Keratinocyte (primary cell): ENCODE measurements around the gene CHST1. TPM values are rescaled to one million over a fixed set of nuclear protein-coding genes. Genes with fewer than 3 reads are reported as not detected.
A peak's percentile ranks its signal among the peaks of the same experiment; 100 is the strongest.

Source experiments
- DNase-seq: peaks from one replicate; pipeline ENCODE4 v3.0.0-alpha.2; 2011; ENCODE audit warnings: low read depth, missing footprints, low spot score
- FAIRE-seq: peaks from 2 replicates; lab custom pipeline; 2011; peaks lifted over from hg19 to GRCh38; lab: Jason Lieb, UNC
- H2AFZ ChIP-seq: 2 replicates; pipeline ENCODE4 v1.6.0; 2012; ENCODE audit warnings: low read length, control low read depth, inconsistent platforms; ENCODE audit not compliant: control insufficient read depth
- H3K27ac ChIP-seq: 2 replicates; pipeline ENCODE4 v1.5.1; 2011; ENCODE audit warnings: low read length; ENCODE audit not compliant: control insufficient read depth, insufficient read depth
- H3K27me3 ChIP-seq: 3 replicates; pipeline ENCODE4 v1.6.0; 2011; ENCODE audit warnings: low read length; ENCODE audit not compliant: control insufficient read depth, insufficient read depth; ENCODE audit errors: extremely low read depth
- H3K36me3 ChIP-seq, 2 experiments: 2 replicates in 1 of 2; 3 replicates in 1 of 2; pipeline ENCODE4 v1.5.1; 2011; ENCODE audit warnings: low read length in 2 of 2, mild to moderate bottlenecking in 1 of 2; ENCODE audit not compliant: control insufficient read depth in 2 of 2, insufficient read depth in 2 of 2; ENCODE audit errors: extremely low read depth in 1 of 2
- H3K4me1 ChIP-seq: 3 replicates; pipeline ENCODE4 v1.5.1; 2011; ENCODE audit warnings: low read length; ENCODE audit not compliant: control insufficient read depth, insufficient read depth; ENCODE audit errors: extremely low read depth
- H3K4me2 ChIP-seq: 3 replicates; pipeline ENCODE4 v1.6.0; 2011; ENCODE audit warnings: low read depth, low read length; ENCODE audit not compliant: control insufficient read depth, insufficient read depth; ENCODE audit errors: extremely low read depth
- H3K4me3 ChIP-seq, 3 experiments: fragments of 200-600 bp in 1 of 3; sonication (generic) in 1 of 3; 2 replicates in 2 of 3; 3 replicates in 1 of 3; pipeline ENCODE4 v1.5.1; 2011 to 2016; ENCODE audit warnings: low read length in 3 of 3, mild to moderate bottlenecking in 3 of 3, control low read depth in 2 of 3, inconsistent platforms in 1 of 3, low read depth in 1 of 3, mixed read lengths in 1 of 3, mixed run types in 1 of 3, moderate library complexity in 1 of 3; ENCODE audit not compliant: control insufficient read depth in 2 of 3, insufficient read depth in 2 of 3; ENCODE audit errors: extremely low read depth in 1 of 3
- H3K79me2 ChIP-seq: 2 replicates; pipeline ENCODE4 v1.6.0; 2012; ENCODE audit warnings: low read length; ENCODE audit not compliant: control insufficient read depth, insufficient read depth
- H3K9ac ChIP-seq: 3 replicates; pipeline ENCODE4 v1.6.0; 2011; ENCODE audit warnings: low read length; ENCODE audit not compliant: control insufficient read depth, insufficient read depth; ENCODE audit errors: extremely low read depth
- H3K9me1 ChIP-seq: 3 replicates; pipeline ENCODE4 v1.6.0; 2011; ENCODE audit warnings: low read length; ENCODE audit not compliant: control insufficient read depth, insufficient read depth; ENCODE audit errors: extremely low read depth
- H3K9me3 ChIP-seq: 2 replicates; pipeline ENCODE4 v1.5.1; 2012; ENCODE audit warnings: low read depth, low read length; ENCODE audit not compliant: control insufficient read depth
- H4K20me1 ChIP-seq: 3 replicates; pipeline ENCODE4 v1.6.0; 2011; ENCODE audit warnings: low read length; ENCODE audit not compliant: control insufficient read depth, insufficient read depth; ENCODE audit errors: extremely low read depth
- EZH2 ChIP-seq: IDR thresholded peaks from one replicate; pipeline ENCODE4 v1.6.1; 2012; ENCODE audit warnings: inconsistent platforms, mild to moderate bottlenecking, low read length, moderate library complexity
- dilution Hi-C: fragments of 300-500 bp; cut with MboI; formaldehyde crosslinking; loops from one replicate; pipeline ENCODE4 v1.7.0; 2020; ENCODE audit warnings: low sequenced_read_pairs; ENCODE audit not compliant: extremely low pct_ligation_motif_present
- polyA plus RNA-seq, 5 experiments: library from polyadenylated mRNA; depleted of rRNA in 3 of 5; stranded (reverse) in 3 of 5; stranded (forward) in 1 of 5; unstranded in 1 of 5; fragments of >200 nt; gene quantifications; 1 replicate in 1 of 5; 2 replicates in 3 of 5; 3 replicates in 1 of 5; pipeline versions ENCODE4 v1.2.1 to v1.2.3, GENCODE V29; 2011 to 2012; ENCODE audit warnings: missing spikeins in 2 of 5, low read depth in 1 of 5, low replicate concordance in 1 of 5
- TF ChIP-seq, protein P1 (sequence below), 3 experiments: IDR thresholded peaks in 1 of 3; conservative IDR thresholded peaks in 1 of 3; optimal IDR thresholded peaks in 1 of 3; 2 replicates in 2 of 3; 3 replicates in 1 of 3; pipeline versions ENCODE3 to v1.5.1; 2011; ENCODE audit warnings: low read length in 3 of 3, mild to moderate bottlenecking in 3 of 3, moderate library complexity in 2 of 3, control low read depth in 1 of 3, inconsistent platforms in 1 of 3; ENCODE audit not compliant: insufficient read depth in 2 of 3; ENCODE audit errors: extremely low read depth in 1 of 3

CHST1 gene
- polyA plus RNA-seq, 1 donor (not counting 4 experiments of a cell fraction or from before 2014, with no cell fraction given) = not detected

DNA sequence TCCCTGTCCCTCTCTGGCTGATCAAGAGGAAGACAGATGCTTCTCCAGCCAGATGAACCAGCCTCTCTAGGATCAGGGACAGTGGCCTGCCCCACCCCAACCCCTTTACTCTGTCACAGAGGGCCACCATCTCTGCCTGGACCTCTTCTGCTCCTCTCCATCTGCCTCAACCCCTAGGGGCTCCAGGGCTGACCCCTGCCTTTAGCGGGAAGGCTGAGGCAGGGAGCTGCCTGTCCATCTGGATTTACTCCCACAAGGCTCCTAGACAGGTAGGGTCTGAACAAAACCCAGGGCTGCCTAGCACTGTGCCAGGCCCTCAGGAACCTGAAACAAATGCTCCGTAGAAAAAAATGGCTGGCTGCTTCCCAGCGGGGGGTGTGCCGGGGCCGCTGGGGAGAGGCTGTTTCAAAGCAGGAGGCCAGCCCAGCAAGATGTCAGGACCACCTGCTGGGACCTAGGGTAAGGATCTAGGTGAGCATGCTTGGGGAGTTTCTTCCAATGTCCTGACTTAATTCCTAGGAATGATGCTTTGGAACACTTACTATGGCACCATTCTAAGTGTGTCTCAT lies 3.2 kb downstream of the CHST1 start:
- Histone ChIP-seq H3K9me3 (no peaks in the 10 kb centered on the region), H3K27ac (no peak overlapping the region), H3K36me3 (no peaks in the 10 kb centered on the region), H4K20me1 (no peaks in the 10 kb centered on the region), H3K27me3 (peaks cover 81% of the 10 kb centered on the region), H3K9me1 (no peaks in the 10 kb centered on the region), H3K79me2 (no peaks in the 10 kb centered on the region), H3K4me2 (no peak overlapping the region), H2AFZ (no peak overlapping the region), H3K4me1 (no peaks in the 10 kb centered on the region), H3K4me3 (no peak overlapping the region), H3K9ac (no peak overlapping the region)
- DNase-seq (no peak), FAIRE-seq (no peak)
- TF ChIP-seq EZH2 = no peak
- TF ChIP-seq, protein P1, sequence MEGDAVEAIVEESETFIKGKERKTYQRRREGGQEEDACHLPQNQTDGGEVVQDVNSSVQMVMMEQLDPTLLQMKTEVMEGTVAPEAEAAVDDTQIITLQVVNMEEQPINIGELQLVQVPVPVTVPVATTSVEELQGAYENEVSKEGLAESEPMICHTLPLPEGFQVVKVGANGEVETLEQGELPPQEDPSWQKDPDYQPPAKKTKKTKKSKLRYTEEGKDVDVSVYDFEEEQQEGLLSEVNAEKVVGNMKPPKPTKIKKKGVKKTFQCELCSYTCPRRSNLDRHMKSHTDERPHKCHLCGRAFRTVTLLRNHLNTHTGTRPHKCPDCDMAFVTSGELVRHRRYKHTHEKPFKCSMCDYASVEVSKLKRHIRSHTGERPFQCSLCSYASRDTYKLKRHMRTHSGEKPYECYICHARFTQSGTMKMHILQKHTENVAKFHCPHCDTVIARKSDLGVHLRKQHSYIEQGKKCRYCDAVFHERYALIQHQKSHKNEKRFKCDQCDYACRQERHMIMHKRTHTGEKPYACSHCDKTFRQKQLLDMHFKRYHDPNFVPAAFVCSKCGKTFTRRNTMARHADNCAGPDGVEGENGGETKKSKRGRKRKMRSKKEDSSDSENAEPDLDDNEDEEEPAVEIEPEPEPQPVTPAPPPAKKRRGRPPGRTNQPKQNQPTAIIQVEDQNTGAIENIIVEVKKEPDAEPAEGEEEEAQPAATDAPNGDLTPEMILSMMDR (optimal IDR thresholded peaks at IDR 0.05 in 1 of 3, IDR thresholded peaks at IDR 0.05 in 1 of 3, conservative IDR thresholded peaks at IDR 0.05 in 1 of 3; ENCODE audit: extremely low read depth in 1 of 3, insufficient read depth in 2 of 3, low read length in 3 of 3) = no peak
- dilution Hi-C loops = no loop called here

DNA sequence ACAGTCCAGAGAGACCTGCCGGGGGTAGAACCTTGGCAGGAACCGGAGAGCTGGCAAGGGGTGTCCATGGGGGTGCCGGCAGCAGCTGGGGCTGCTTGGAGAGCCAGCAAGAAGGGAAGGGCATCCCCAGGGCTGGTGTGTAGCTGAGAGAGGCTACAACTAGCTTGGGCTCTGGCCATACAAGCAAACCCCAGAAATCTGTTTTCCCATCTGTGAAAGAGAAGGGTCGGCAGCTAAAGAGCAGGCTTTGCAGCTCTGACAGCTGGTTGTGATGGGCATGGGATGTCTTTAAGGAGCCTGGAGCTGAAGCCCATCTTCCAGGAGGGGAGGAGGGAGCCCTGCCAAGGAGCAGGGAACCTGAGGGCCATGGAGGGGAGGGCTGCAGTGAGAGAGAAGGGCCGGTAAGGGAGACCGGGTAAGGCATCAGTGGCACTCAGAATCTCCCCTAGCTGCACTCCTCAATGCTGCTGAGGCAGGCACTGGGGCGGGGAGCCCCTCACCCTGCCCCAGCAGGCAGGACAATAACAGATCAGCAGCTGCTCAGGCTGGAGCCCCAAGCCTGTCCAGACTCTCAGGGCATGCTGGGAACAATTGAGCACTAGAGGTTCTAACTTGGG lies 3.9 kb downstream of the CHST1 start:
- Histone ChIP-seq H3K27me3 (peaks cover 76% of the 10 kb centered on the region), H3K4me2 (no peak overlapping the region), H3K27ac (no peak overlapping the region), H3K9ac (no peak overlapping the region), H3K4me3 (no peak overlapping the region), H3K4me1 (no peaks in the 10 kb centered on the region), H3K79me2 (no peaks in the 10 kb centered on the region), H3K9me3 (no peaks in the 10 kb centered on the region), H3K36me3 (no peaks in the 10 kb centered on the region), H4K20me1 (no peaks in the 10 kb centered on the region), H3K9me1 (no peaks in the 10 kb centered on the region), H2AFZ (no peak overlapping the region)
- dilution Hi-C loops = no loop called here
- FAIRE-seq (no peak), DNase-seq (no peak)
- TF ChIP-seq, protein P1 (optimal IDR thresholded peaks at IDR 0.05 in 1 of 3, IDR thresholded peaks at IDR 0.05 in 1 of 3, conservative IDR thresholded peaks at IDR 0.05 in 1 of 3; ENCODE audit: extremely low read depth in 1 of 3, insufficient read depth in 2 of 3, low read length in 3 of 3) = no peak
- TF ChIP-seq EZH2 = peak; percentile 31
